AG04450 (cell line): ENCODE measurements around the gene OR4K5. TPM values are rescaled to one million over a fixed set of nuclear protein-coding genes. Genes with fewer than 3 reads are reported as not detected.

Experiments
- CTCF ChIA-PET: fragments of 300-600, 350-600 bp; formaldehyde crosslinking; extraction: SDS; loops from one replicate; lab custom pipeline; 2022; ENCODE audit warnings: antibody characterized with exemption, inconsistent platforms; lab: Charles Lee
- POLR2A ChIA-PET: fragments of 350-600 bp; formaldehyde crosslinking; extraction: SDS; loops from one replicate; lab custom pipeline; 2021; ENCODE audit warnings: antibody characterized with exemption, inconsistent platforms; lab: Yijun Ruan, JAX
- DNase-seq: peaks from one replicate; pipeline ENCODE4 v3.0.0-alpha.2; 2011; ENCODE audit warnings: low read depth, low spot score
- H3K27ac ChIP-seq: one replicate; pipeline ENCODE4 v1.5.1; 2012; ENCODE audit warnings: low read depth, low read length, control low read depth
- H3K27me3 ChIP-seq: one replicate; pipeline ENCODE4 v1.6.0; 2012; ENCODE audit warnings: low read length; ENCODE audit not compliant: control insufficient read depth, insufficient read depth
- H3K4me3 ChIP-seq: 2 replicates; pipeline ENCODE4 v1.5.1; 2011; ENCODE audit warnings: mild to moderate bottlenecking, low read depth, low read length, control low read depth
- H3K9me3 ChIP-seq: 2 replicates; pipeline ENCODE4 v1.5.1; 2012; ENCODE audit warnings: low read length; ENCODE audit not compliant: control insufficient read depth, insufficient read depth
- CTCF ChIP-seq: IDR thresholded peaks from 2 replicates; pipeline ENCODE4 v1.5.1; 2011; ENCODE audit warnings: low read depth, low read length, control low read depth, inconsistent platforms
- polyA plus RNA-seq: library from polyadenylated mRNA; depleted of rRNA; stranded (reverse); fragments of >200 nt; gene quantifications from 2 replicates; pipeline ENCODE4 v1.2.3, GENCODE V29; 2011

OR4K5 gene
- polyA plus RNA-seq, 1 experiment, result not detected

- DNase-seq, result no peak
- Histone ChIP-seq H3K4me3 (no peak overlapping the region), H3K27ac (no peak overlapping the region), H3K9me3 (peaks cover 18% of the 10 kb centered on the region), H3K27me3 (no peaks in the 10 kb centered on the region)
- TF ChIP-seq CTCF, result no peak
- ChIA-PET CTCF (no interaction called here), POLR2A (no interaction called here)
Measured at GRCh38 chr14:19900999-19901398, 19.4 kb upstream of the OR4K5 start.

- POLR2A ChIA-PET, result no interaction called here
- DNase-seq, result no peak
- H3K27me3 ChIP-seq, result no peaks in the 10 kb centered on the region
- H3K4me3 ChIP-seq, result no peak overlapping the region
- CTCF ChIA-PET, result no interaction called here
- TF ChIP-seq CTCF, result no peak
- peaks cover 19% of the 10 kb centered on the region for H3K9me3 ChIP-seq
- H3K27ac ChIP-seq, result no peak overlapping the region
Measured at GRCh38 chr14:19902409-19902808, 18.0 kb upstream of the OR4K5 start.

GRCh38 chr14:19906665-19907064, 13.7 kb upstream of the OR4K5 start:
- CTCF ChIA-PET, result no interaction called here
- no peak for TF ChIP-seq CTCF

GRCh38 chr14:19911114-19911513, 9.3 kb upstream of the OR4K5 start:
- ChIA-PET CTCF (no interaction called here), POLR2A (no interaction called here)
- no peak overlapping the region for H3K27ac ChIP-seq
- no peak for DNase-seq
- no peak for TF ChIP-seq CTCF
- no peaks in the 10 kb centered on the region for H3K27me3 ChIP-seq
- H3K4me3 ChIP-seq, result no peak overlapping the region
- H3K9me3 ChIP-seq, result peaks cover 16% of the 10 kb centered on the region

More at GRCh38 chr14:19906665-19907064, 13.7 kb upstream of the OR4K5 start:
- POLR2A ChIA-PET, result no interaction called here
- DNase-seq, result no peak
- no peak overlapping the region for H3K4me3 ChIP-seq
- H3K27me3 ChIP-seq, result no peaks in the 10 kb centered on the region
- no peak overlapping the region for H3K27ac ChIP-seq
- peaks cover 22% of the 10 kb centered on the region for H3K9me3 ChIP-seq

GRCh38 chr14:19917243-19917642, 3.2 kb upstream of the OR4K5 start:
- Histone ChIP-seq H3K27ac (no peak overlapping the region), H3K4me3 (no peak overlapping the region), H3K27me3 (no peaks in the 10 kb centered on the region), H3K9me3 (peaks cover 8% of the 10 kb centered on the region; the same call in 1 of the 2 replicates)
- CTCF ChIA-PET, result no interaction called here
- TF ChIP-seq CTCF, result no peak
- POLR2A ChIA-PET, result no interaction called here
- no peak for DNase-seq
